WTC11 (cell line): ENCODE measurements around the gene GSTM4.

ENCODE experiments used
- AFF4 ChIP-seq: sonication (generic); formaldehyde crosslinking; IDR thresholded peaks from 2 replicates; pipeline ENCODE4 v1.8.1; 2023; ENCODE audit warnings: mild to moderate bottlenecking, missing genetic modification reagents, borderline replicate concordance
- CREB1 ChIP-seq: sonication (generic); formaldehyde crosslinking; IDR thresholded peaks from 2 replicates; pipeline ENCODE4 v1.8.0; 2023; ENCODE audit warnings: mild to moderate bottlenecking, missing genetic modification reagents
- CTCF ChIP-seq: fragments of 200-600 bp; IDR thresholded peaks from 2 replicates; pipeline ENCODE4 v1.8.0; 2022; ENCODE audit warnings: antibody characterized with exemption
- IRF1 ChIP-seq: sonication (generic); formaldehyde crosslinking; IDR thresholded peaks from 2 replicates; pipeline ENCODE4 v1.8.0; 2023; ENCODE audit warnings: missing genetic modification reagents
- JUN ChIP-seq: sonication (generic); formaldehyde crosslinking; IDR thresholded peaks from 2 replicates; pipeline ENCODE4 v1.8.0; 2023; ENCODE audit warnings: mild to moderate bottlenecking, missing genetic modification reagents
- USF1 ChIP-seq: sonication (generic); formaldehyde crosslinking; IDR thresholded peaks from 2 replicates; pipeline ENCODE4 v1.8.0; 2022; ENCODE audit warnings: mild to moderate bottlenecking, missing genetic modification reagents
- ZNF317 ChIP-seq: sonication (generic); formaldehyde crosslinking; IDR thresholded peaks from 2 replicates; pipeline ENCODE4 v1.8.1; 2023; ENCODE audit warnings: low read depth, mild to moderate bottlenecking, moderate library complexity, missing genetic modification reagents, borderline replicate concordance

- no peak for TF ChIP-seq AFF4
- no peak for TF ChIP-seq CTCF
- no peak for TF ChIP-seq CREB1 (CRISPR knock-in tag)
- TF ChIP-seq IRF1 = no peak
- no peak for TF ChIP-seq ZNF317 (CRISPR knock-in tag)
- no peak for TF ChIP-seq JUN (CRISPR knock-in tag)
- TF ChIP-seq USF1 (CRISPR knock-in tag) = no peak
Measured at GRCh38 chr1:109689844-109690405, 34.0 kb downstream of the GSTM4 start.
